Motor neuron (in vitro differentiated cells): Measurements from ENCODE around the gene ATRN. TPM values are rescaled to one million over a fixed set of nuclear protein-coding genes. Genes with fewer than 3 reads are reported as not detected.
"Not testable (repeated sequence)": the region's sequence is repeated elsewhere in the genome, so short reads cannot be mapped to it uniquely, and the experiment has no call there.

ENCODE experiments used
- ATAC-seq, 8 experiments: fragments of 200-7000 bp; cut with Tn5 transposase; replicated peaks in 6 of 8; 2 replicates each; pipeline ENCODE4 v1.8.0; 2021; ENCODE audit warnings: mild to moderate bottlenecking in 8 of 8, moderate library complexity in 8 of 8
- H3K27ac ChIP-seq, 2 donors: fragments of 250-450 bp; sonication (Bioruptor Pico); 2 replicates each; pipeline ENCODE4 v1.9.0; 2021; ENCODE audit warnings: antibody characterized with exemption in 2 of 2, mild to moderate bottlenecking in 2 of 2, moderate library complexity in 1 of 2
- H3K4me1 ChIP-seq, 2 donors: fragments of 250-450 bp; sonication (Bioruptor Pico); replicated peaks in 1 of 2; 2 replicates each; pipeline ENCODE4 v1.6.1; 2021; ENCODE audit warnings: antibody characterized with exemption in 2 of 2, mild to moderate bottlenecking in 2 of 2, moderate library complexity in 1 of 2
- H3K4me3 ChIP-seq, 5 donors: fragments of 250-450 bp; sonication (Bioruptor Pico); 2 replicates each; pipeline ENCODE4 v1.9.0; 2021; ENCODE audit warnings: antibody characterized with exemption in 5 of 5, mild to moderate bottlenecking in 5 of 5, moderate library complexity in 4 of 5
- WGBS, 10 experiments: fragments of 450-650 bp; shearing (Covaris generic); methylation state at CpG; one replicate each; pipeline ENCODE4 v1.0.0; 2022; 5-methylcytosine and 5-hydroxymethylcytosine counted together
- in situ Hi-C, 9 experiments: fragments of 400-800 bp; cut with MboI; loops; one replicate each; pipeline ENCODE4 v1.15.0; 2021; ENCODE audit warnings: low sequenced_read_pairs in 9 of 9, low pct_unique_long_range_greater_than_20kb in 2 of 9; ENCODE audit not compliant: unreplicated experiment in 9 of 9
- total RNA-seq, 8 experiments: library from RNA; unstranded; fragments of 300-600 nt; gene quantifications; 2 replicates each; pipeline versions ENCODE4 v1.2.3 to v1.2.4, GENCODE V29; 2022

ATRN gene
- total RNA-seq, 8 experiments from 2014 or later: 21.7 to 50.0 (median 25.0) TPM

GRCh38 chr20:3505148-3505547 is 34.3 kb downstream of the ATRN start:
- Histone ChIP-seq H3K4me3 (no peak overlapping the region), H3K4me1 (no peaks in the 10 kb centered on the region), H3K27ac (no peak overlapping the region)
- 60 to 100% (median 80%) methylated on average over 1 to 3 of the region's 4 CpGs; no CpG with 5 or more reads in 1 of the 10 experiments for whole genome bisulfite sequencing, 10 experiments
- in situ Hi-C loops: no loop called here
- ATAC-seq: no peak

GRCh38 chr20:3509064-3509463 is 38.2 kb downstream of the ATRN start:
- H3K27ac ChIP-seq: no peak overlapping the region
- no peak overlapping the region for H3K4me3 ChIP-seq
- WGBS, 10 experiments: 81 to 100% (median 93%) methylated on average over 1 to 2 of the region's 2 CpGs
- in situ Hi-C loops: no loop called here
- H3K4me1 ChIP-seq: no peaks in the 10 kb centered on the region
- no peak for ATAC-seq

GRCh38 chr20:3510110-3510509 is 39.3 kb downstream of the ATRN start:
- WGBS, 10 experiments: 46 to 100% (median 77%) methylated on average over 1 to 2 of the region's 2 CpGs; no CpG with 5 or more reads in 1 of the 10 experiments
- no peak overlapping the region for H3K4me3 ChIP-seq
- in situ Hi-C loops: no loop called here
- no peaks in the 10 kb centered on the region for H3K4me1 ChIP-seq
- H3K27ac ChIP-seq: no peak overlapping the region
- ATAC-seq: no peak

- H3K4me3 ChIP-seq, H3K4me1 ChIP-seq, in situ Hi-C loops, H3K27ac ChIP-seq, ATAC-seq: not testable (repeated sequence)
- WGBS, 10 experiments: 38% methylated on average over 1 of the region's 3 CpGs; no CpG with 5 or more reads in 9 of the 10 experiments
Observed at GRCh38 chr20:3512239-3512638, 41.4 kb downstream of the ATRN start.

- in situ Hi-C loops: no loop called here
- ATAC-seq: no peak
Observed at GRCh38 chr20:3514012-3514642, 43.3 kb downstream of the ATRN start.

GRCh38 chr20:3515379-3516170 is 44.8 kb downstream of the ATRN start:
- WGBS, 10 experiments: 67 to 100% (median 94%) methylated on average over 1 to 3 of the region's 3 CpGs
- ATAC-seq: no peak
- H3K4me3 ChIP-seq: no peak overlapping the region
- H3K4me1 ChIP-seq: no peaks in the 10 kb centered on the region
- no peak overlapping the region for H3K27ac ChIP-seq
- in situ Hi-C loops: no loop called here

More at GRCh38 chr20:3514012-3514642, 43.3 kb downstream of the ATRN start:
- H3K4me3 ChIP-seq: no peak overlapping the region
- WGBS, 10 experiments: 54 to 100% (median 90%) methylated on average over 1 to 3 of the region's 3 CpGs; no CpG with 5 or more reads in 1 of the 10 experiments
- no peaks in the 10 kb centered on the region for H3K4me1 ChIP-seq
- H3K27ac ChIP-seq: no peak overlapping the region

- in situ Hi-C loops: no loop called here
- WGBS, 10 experiments: 69 to 100% (median 88%) methylated on average over 1 to 4 of the region's 5 CpGs; no CpG with 5 or more reads in 3 of the 10 experiments
- no peak overlapping the region for H3K4me3 ChIP-seq
- no peaks in the 10 kb centered on the region for H3K4me1 ChIP-seq
- H3K27ac ChIP-seq: no peak overlapping the region
- no peak for ATAC-seq
Observed at GRCh38 chr20:3521852-3522740, 51.3 kb downstream of the ATRN start.

GRCh38 chr20:3524696-3525095 is 53.9 kb downstream of the ATRN start:
- WGBS, 10 experiments: 92 to 100% (median 96%) methylated on average over 2 to 5 of the region's 5 CpGs; no CpG with 5 or more reads in 3 of the 10 experiments
- H3K27ac ChIP-seq, H3K4me3 ChIP-seq, H3K4me1 ChIP-seq, in situ Hi-C loops, ATAC-seq: not testable (repeated sequence)

- no peak for ATAC-seq
- H3K27ac ChIP-seq: no peak overlapping the region
- 60 to 100% (median 85%) methylated on average over 1 to 3 of the region's 3 CpGs; no CpG with 5 or more reads in 1 of the 10 experiments for WGBS, 10 experiments
- no peak overlapping the region for H3K4me3 ChIP-seq
- in situ Hi-C loops: no loop called here
- no peaks in the 10 kb centered on the region for H3K4me1 ChIP-seq
Observed at GRCh38 chr20:3532089-3532615, 61.3 kb downstream of the ATRN start.

- H3K4me3 ChIP-seq, H3K27ac ChIP-seq, ATAC-seq, in situ Hi-C loops, H3K4me1 ChIP-seq: not testable (repeated sequence)
- 94 to 100% methylated on average over 1 of the region's 1 CpG; no CpG with 5 or more reads in 8 of the 10 experiments for WGBS, 10 experiments
Observed at GRCh38 chr20:3537733-3538132, 66.9 kb downstream of the ATRN start.

- no peak for ATAC-seq
- in situ Hi-C loops: no loop called here
- Histone ChIP-seq H3K4me1 (no peaks in the 10 kb centered on the region), H3K27ac (no peak overlapping the region), H3K4me3 (no peak overlapping the region)
- WGBS, 10 experiments: 0 to 90% (median 65%) methylated on average over 1 to 3 of the region's 3 CpGs; no CpG with 5 or more reads in 2 of the 10 experiments
Observed at GRCh38 chr20:3539311-3540107, 68.7 kb downstream of the ATRN start.
